Fibroblast of lung (primary cell): Measurements from ENCODE around the gene DOLPP1.

Source experiments
- CTCF ChIP-seq, 2 donors: IDR thresholded peaks in 1 of 2; conservative IDR thresholded peaks in 1 of 2; 1 replicate in 1 of 2; 2 replicates in 1 of 2; pipeline ENCODE4 v1.5.1; 2011 to 2012; ENCODE audit warnings: low read length in 2 of 2, control low read depth in 1 of 2, inconsistent platforms in 1 of 2, low read depth in 1 of 2, mild to moderate bottlenecking in 1 of 2
- EZH2 ChIP-seq: IDR thresholded peaks from 2 replicates; pipeline ENCODE4 v1.5.1; 2012; ENCODE audit warnings: low read length, control low read depth, mild to moderate bottlenecking; ENCODE audit errors: missing control alignments

GRCh38 chr9:129093602-129094386 is 12.9 kb downstream of the DOLPP1 start:
- TF ChIP-seq CTCF (conservative IDR thresholded peaks at IDR 0.05 in 1 of 2, IDR thresholded peaks at IDR 0.05 in 1 of 2; ENCODE audit: low read depth in 1 of 2, low read length in 2 of 2) (no peak), EZH2 (no peak)
